ENCODE measurements around the gene THAP8.

Gene THAP8

DNA sequence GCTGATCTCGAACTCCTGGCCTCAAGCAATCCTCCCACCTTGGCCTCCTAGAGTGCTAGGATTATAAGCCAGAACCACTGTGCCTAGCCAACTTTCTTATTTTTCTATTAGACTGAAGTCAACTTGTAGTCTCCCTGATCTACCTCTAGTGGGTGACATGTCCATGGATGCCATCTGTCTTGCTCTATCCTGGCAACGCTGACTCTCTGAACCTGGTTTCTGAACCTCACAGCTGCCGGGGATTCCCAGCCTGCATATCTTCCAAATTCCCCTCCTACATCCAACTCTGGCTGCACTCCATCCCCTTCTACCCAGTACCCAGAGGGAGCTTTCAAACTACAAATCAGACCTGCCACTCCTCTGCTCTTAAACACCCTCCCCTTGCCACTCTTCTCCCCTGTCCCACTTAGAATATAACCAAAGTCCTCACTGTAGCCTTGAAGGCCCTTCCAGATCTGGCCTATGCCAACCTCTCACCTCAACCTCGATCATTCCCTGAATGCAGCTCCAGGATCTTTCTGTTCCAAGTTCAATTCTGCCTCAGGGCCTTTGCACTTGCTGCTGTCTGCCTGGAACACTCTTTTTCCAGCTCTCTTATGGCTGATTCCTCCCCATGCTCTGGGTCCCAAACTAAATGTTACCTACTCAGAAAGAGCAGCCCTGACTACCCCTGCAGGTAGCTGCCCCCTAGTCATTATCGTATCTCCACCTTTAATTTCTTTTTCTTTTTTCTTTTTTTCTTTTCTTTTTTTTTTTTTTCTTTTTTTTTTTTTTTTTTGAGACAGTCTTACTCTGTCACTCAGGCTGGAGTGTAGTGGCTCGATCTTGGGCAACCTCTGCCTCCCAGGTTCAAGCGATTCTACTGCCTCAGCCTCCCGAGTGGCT, 23.6 kb downstream of the THAP8 start:
- no peak for FAIRE-seq

- FAIRE-seq = no peak
These were observed 25.6 kb downstream of the THAP8 start for GRCh38 chr19:36028313-36029041.

DNA sequence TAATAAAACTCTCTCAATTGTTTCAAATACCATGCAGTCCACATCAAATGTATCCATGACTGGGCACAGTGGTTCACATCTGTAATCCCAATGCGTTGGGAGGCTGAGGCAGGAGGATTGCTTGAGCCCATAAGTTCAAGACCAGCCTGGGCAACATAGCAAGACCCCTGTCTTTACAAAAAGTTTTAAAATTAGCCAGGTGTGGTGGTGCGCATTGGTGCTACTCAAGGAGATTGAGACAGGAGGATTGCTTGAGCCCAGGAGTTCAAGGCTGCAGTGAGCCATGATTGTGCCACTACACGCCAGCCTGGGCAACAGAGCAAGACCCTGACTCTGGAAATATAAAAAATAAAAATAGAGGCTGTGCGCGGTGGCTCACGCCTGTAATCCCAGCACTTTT, 26.4 kb downstream of the THAP8 start:
- FAIRE-seq = no peak

DNA sequence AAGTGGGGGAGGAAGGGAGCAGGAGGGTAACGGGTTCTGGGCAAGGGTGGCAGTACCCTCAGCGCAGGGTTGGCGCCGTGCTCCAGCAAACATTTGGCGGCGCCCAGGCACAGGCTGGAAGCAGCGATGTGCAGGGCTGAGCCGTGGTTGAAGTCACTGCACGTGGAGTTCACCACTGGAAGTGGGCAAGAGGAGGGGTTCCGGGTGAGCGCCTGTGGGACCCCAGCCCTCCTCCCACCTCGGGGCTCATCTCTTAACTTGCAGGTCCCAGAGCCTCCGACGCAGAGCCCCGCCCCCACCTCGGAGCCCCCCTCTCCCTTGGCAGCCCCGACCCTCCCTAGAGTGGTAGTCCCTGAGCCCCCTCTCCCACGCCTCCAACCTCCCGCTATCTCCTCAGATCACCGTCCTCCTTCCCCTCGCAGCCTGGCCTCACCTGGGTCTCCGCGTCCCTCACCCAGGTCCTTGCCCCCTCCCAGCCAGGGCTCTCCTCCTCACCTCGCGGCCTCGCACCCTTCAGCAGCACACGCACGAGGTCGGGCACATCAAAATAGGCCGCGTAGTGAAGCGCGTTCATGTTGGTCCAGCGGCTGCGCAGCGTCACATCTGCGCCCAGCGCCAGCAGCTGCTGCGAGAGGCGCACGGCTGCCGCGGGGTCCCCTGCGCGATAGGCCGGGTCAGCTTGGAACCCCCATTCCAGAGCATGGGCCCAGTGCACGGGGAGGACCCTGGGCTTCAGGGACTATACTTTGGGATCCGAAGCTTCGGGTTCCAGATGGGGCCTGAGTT, 27.8 kb downstream of the THAP8 start:
- FAIRE-seq = no peak

DNA sequence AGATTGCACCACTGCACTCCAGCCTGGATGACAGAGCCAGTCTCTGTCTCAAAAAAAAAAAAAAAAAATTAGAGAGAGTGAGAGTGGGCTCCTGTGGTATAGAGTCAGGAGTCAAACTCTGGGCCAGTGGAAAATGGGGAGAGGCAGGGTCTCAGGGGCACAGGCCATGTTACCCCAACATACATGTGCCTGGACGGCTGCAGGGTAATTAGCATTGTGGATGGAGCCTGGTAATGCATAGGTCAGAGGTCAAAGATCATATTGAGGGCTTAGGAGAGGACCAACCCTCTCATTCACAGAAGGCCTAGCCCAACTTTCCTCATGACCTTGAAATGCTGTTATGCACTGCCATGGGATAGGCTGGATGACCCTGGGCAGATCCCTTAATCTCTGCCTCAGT, 28.5 kb downstream of the THAP8 start:
- FAIRE-seq = no peak

DNA sequence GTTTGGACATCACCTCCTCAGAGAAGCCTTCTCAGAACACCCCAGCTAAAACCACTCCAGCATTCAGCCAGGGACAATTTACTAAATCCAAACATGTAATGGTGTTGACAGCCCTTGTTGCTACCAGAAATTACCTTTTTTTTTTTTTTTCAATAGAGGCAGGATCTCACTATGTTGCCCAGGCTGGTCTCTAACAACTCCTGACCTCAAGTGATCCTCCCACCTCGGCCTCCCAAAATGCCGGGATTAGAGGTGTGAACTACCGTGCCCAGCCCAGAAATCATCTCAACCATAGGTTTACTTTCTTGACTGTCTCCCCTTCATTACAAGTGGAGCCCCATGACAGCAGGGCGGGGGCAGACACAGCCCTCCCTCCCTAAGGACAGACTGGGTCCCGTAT, 30.7 kb downstream of the THAP8 start:
- no peak for FAIRE-seq

- no peak for FAIRE-seq
These were observed 34.9 kb downstream of the THAP8 start for GRCh38 chr19:36019061-36019670.

DNA sequence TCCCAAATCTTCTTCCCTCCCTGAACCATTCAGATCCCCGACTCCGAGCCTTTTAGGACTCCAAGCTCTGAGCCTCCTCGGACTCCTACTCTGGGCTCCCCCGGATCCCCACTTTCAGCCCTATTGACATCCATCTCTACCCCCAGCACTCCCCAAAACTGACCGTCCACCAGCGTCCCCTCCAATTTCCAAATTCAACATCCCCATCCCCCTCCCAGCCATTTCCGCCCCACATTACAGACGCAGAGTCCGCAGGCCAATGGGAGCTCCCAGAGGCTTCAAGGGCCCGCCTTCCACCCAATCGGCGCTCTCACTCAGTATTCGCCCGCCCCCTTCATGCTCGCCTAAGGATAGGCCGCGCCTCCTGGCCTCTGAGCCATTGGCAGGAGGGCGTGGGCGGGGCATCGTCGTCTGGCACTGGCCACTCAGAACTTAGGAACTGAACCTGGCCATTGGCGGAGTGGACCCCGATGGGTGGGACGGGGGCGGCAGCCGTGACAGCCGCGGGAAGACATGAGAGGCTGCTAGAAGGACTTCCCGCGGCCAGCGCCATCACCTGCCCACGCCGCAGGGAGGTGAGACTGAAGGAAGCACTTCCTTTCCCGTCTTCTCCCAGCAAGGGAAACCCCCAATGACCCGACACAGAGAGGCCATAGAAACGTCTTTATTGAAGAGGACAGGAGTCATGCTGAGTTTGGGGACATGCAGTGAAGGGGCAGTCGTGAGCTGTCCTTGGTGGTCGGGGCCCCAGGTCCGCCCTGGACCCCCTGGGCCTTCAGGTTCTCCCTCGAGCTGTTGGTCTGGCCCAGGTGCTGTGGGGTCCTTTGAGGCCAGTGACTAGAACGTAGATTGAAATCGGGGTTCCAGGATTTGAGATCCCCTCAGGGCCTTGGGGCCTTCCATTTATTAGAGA, 39.8 kb downstream of the THAP8 start, which contains the start of gene ALKBH6:
Gene ALKBH6 (minus strand): TSS at position 202 of the 913 bp plus-strand sequence. CDS start 816 bp downstream, outside the sequence.
- FAIRE-seq = peak; percentile 100

DNA sequence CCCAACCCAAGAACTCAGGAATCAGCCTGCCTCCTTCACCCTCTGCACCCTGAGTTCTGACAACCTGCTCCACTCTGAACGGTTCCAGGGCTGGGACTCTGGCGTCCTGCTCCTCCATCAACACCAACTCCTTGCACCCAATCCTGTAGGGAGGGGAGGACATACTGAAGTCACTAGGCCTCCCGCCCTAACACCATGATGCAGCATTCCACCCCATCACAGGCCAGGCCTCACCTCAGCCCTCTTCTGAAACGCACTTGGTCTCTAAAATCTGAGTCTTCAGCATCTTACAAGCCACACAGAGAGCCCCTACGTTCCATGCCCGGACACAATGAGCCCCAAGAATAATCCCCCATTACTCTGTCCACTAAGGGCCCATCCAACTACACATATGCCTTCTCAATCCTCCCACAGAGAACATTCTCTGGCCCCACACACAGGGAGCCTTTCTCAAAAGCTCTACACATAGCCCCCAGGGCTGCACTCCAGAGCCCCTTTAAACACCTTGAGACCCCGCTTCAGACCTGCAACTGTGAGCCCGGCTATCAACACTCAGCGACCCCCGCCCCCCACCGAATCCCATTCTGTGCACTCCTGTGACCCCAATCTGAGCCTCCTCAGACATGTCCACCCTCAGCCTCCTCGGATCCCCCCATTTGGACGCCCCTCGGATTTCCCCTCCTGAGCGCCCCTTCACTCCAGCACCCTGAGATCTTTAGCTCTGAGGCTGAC, 40.6 kb downstream of the THAP8 start:
- no peak for FAIRE-seq

DNA sequence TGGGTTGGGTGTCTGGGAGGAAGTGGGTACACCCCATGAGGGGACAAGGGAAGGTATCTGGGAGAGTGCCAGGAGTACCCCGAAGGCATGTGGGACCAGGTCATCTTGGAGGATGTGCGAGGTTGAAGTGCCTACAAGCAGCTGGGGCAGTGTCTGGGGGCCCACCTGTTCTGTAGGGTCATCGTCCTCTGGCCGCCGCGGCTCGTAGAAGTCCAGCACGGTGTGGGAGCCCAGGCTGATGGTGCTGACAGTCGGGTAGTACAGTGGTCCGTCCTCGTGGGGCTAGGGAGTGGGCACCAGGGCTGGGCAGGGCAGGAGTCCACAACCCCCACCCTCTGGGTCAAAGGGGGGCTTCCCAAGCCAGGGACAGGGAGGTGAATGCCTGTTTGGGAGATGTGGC, 43.7 kb downstream of the THAP8 start:
- no peak for FAIRE-seq

- FAIRE-seq = no peak
These were observed 44.3 kb downstream of the THAP8 start for GRCh38 chr19:36009633-36010379.

DNA sequence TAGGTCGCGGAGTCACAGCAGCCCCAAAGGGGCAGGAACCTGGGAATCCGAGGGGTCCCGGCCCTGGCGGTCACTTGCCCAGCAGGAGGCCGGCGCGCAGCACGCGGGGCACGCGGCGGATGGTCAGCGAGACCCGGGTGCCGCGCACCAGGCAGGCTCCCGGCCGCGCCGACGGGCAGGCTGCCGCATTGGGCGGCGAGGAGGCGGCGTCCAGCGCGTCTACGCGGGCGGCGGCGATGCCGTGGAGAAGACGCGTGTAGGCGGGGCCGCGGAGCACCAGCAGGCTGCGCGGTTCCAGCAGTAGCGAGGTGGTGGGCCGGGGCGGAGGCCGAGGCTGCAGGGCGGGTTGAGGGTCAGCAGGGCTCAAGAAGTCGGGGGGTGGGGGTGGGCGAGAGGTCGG, 44.9 kb downstream of the THAP8 start:
- FAIRE-seq = no peak

GRCh38 chr19:36008336-36008978, 45.6 kb downstream of the THAP8 start, which contains the start of gene SYNE4:
Gene SYNE4, minus strand, starts transcription at chr19:36008813. Its CDS starts 132 bp downstream, at chr19:36008681.
- no peak for FAIRE-seq

- no peak for FAIRE-seq
These were observed 47.1 kb downstream of the THAP8 start for GRCh38 chr19:36006955-36007354.

DNA sequence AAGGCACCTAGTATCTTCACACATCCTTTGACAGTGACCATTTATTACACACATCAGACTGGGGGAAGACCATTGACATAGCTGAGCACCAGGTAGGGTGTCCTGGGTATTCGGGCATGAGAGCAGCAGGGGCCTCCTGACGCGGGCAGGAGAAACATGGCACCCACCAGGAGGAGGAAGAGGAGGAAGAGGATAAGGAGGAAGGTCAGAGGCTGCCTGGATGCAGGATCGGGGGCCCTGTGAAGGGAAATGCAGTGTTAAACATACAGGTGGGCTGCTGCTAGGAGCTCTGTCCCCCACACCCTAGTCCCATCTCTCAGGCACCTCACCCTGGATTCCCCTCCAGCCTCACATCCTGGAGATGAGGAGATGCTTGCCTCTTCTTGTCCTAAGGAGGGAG, 50.8 kb downstream of the THAP8 start:
- no peak for FAIRE-seq

DNA sequence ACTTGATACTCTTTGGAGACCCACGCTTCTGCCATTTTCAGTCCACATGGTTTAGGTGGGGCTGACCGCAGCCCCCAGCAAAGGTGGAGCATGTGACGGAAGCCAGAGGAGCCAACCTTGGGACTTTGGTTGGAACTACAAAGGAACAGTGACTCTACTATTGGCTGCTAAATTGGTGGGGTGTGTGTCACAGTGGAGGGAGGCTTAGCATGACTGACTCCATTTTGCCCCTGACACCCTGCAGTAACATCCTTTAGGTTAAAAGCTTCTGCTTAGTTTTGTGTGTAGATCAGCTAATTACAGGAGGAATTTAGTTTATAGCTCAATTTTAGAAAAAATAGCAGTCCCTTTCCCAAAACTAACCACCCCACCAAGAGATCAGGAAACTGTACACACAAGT, 52.5 kb downstream of the THAP8 start:
- no peak for FAIRE-seq

GRCh38 chr19:35996777-35997176, 57.3 kb downstream of the THAP8 start:
- FAIRE-seq = no peak

DNA sequence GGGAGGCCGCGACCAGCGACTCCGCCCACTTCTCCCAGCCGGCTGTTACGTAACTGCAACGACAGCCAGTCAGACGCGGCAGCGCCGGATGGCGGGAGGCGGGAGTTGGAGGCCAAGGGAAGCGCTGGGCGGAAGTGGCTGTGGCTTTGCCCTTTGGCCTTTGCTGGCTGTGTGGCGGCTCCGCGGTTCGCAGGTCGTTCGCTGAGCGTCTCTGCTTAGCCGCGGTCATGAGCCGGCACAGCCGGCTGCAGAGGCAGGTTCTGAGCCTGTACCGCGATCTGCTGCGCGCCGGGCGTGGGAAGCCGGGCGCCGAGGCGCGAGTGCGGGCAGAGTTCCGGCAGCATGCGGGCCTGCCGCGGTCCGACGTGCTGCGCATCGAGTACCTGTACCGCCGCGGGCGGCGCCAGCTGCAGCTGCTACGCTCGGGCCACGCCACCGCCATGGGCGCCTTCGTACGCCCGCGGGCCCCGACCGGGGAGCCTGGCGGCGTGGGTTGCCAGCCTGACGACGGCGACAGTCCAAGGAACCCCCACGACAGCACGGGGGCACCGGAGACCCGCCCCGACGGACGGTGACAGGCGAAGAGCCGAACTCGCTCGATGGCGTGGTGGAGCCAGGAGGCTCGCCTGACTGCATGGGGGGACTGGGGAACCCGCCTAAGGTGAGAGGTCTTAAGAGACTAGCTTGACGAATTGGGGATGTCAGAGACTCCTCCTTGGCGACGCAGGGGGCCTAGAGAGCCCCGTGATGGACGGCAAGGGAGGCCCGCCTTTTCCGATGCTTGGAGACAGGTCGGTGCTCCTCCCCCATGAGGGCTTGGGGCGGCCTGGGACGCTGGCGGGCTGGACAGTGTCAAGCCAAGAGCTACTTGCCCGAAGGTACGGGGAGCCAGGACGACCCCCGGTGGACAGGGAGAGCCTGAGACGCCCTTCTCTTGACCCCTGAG, 58.8 kb downstream of the THAP8 start, which contains the start of gene SDHAF1:
Gene SDHAF1 (plus strand): TSS at position 141 of the 946 bp plus-strand sequence. CDS start 87 bp downstream, at position 228.
- FAIRE-seq = peak; percentile 94
